Heart right ventricle (tissue), 16 donors: Measurements from ENCODE around the gene PPM1E. TPM values are rescaled to one million over a fixed set of nuclear protein-coding genes. Genes with fewer than 3 reads are reported as not detected.

ENCODE experiments used
- ATAC-seq, 8 donors: fragments of 200-7000 bp; cut with Tn5 transposase; one replicate each; pipeline ENCODE4 v1.9.1; 2020; ENCODE audit warnings: mild to moderate bottlenecking in 8 of 8, moderate library complexity in 8 of 8, moderate number of reproducible peaks in 1 of 8
- DNase-seq, 2 donors: peaks; one replicate each; pipeline ENCODE4 v3.0.0-alpha.2; 2020
- H3K27ac ChIP-seq, 10 donors: fragments of 200-600 bp; sonication (generic) in 2 of 10; one replicate each; pipeline versions ENCODE4 v1.5.0 to v1.8.0; 2020 to 2022; ENCODE audit warnings: mild to moderate bottlenecking in 3 of 10
- H3K27me3 ChIP-seq, 7 donors: fragments of 200-600 bp; one replicate each; pipeline ENCODE4 v1.8.0; 2021 to 2022; ENCODE audit warnings: mild to moderate bottlenecking in 2 of 7
- H3K36me3 ChIP-seq, 9 donors: fragments of 200-600 bp; sonication (generic) in 1 of 9; one replicate each; pipeline versions ENCODE4 v1.5.0 to v1.8.0; 2020 to 2022; ENCODE audit warnings: mild to moderate bottlenecking in 2 of 9
- H3K4me1 ChIP-seq, 9 donors: fragments of 200-600 bp; sonication (generic) in 1 of 9; one replicate each; pipeline versions ENCODE4 v1.5.0 to v1.8.0; 2020 to 2022; ENCODE audit warnings: mild to moderate bottlenecking in 4 of 9
- H3K4me3 ChIP-seq, 10 donors: fragments of 200-600 bp; sonication (generic) in 2 of 10; one replicate each; pipeline versions ENCODE4 v1.5.0 to v1.8.0; 2020 to 2022; ENCODE audit warnings: mild to moderate bottlenecking in 7 of 10, moderate library complexity in 2 of 10
- H3K9me3 ChIP-seq, 11 donors: fragments of 200-600 bp in 10 of 11; sonication (generic) in 2 of 11; one replicate each; pipeline versions ENCODE4 v1.5.0 to v1.8.0; 2013 to 2022; ENCODE audit warnings: mild to moderate bottlenecking in 2 of 11, control low read depth in 1 of 11, moderate library complexity in 1 of 11
- CTCF ChIP-seq, 9 donors: fragments of 200-600 bp; sonication (generic) in 2 of 9; IDR thresholded peaks; one replicate each; pipeline versions ENCODE4 v1.5.0 to v1.8.0; 2021 to 2022; ENCODE audit warnings: antibody characterized with exemption in 9 of 9, mild to moderate bottlenecking in 5 of 9, moderate library complexity in 1 of 9
- WGBS, 2 donors: extraction: QIAGEN DNeasy Blood & Tissue Kit; methylation state at CpG; one replicate each; pipeline ENCODE4 v1.1.7; 2013; ENCODE audit warnings: inconsistent platforms in 1 of 2; 5-methylcytosine and 5-hydroxymethylcytosine counted together
- intact Hi-C, 10 donors: fragments of 100-400 bp; cut with DNase I; formaldehyde crosslinking; loops; one replicate each; pipeline versions ENCODE4 v1.11.1 to v1.14.2; 2022
- polyA plus RNA-seq, 2 donors: library from polyadenylated mRNA; stranded (reverse); fragments of 200-250 nt; gene quantifications; one replicate each; pipeline ENCODE4 v1.2.3, GENCODE V29; 2013
- total RNA-seq, 10 donors: library from RNA; stranded (reverse); fragmentation: NEBNext Ultra II Directional in 3 of 10; extraction: Animal tissue kit (Norgen Biotek cat#: 25700) in 3 of 10; gene quantifications; one replicate each; pipeline versions ENCODE4 v1.2.1 to v1.2.4, GENCODE V29; 2021 to 2023
- donor health status: Arrhythmogenic right ventricular cardiomyopathy.
- donor health status: ischemic (EF 13 %, LVEDD 7.1; RV severe dilation, severe dysfunction).
- donor health status: healthy with polysubstance abuse.
- donor health status: DM: no; HTN: yes; CAD: no.
- donor health status: DM: no; HTN: no; CAD: no.
- donor health status: ischemic (EF 25% LVEDD 6.9; RV normal size, moderate dysfunction).
- donor health status: ischemic (EF 25% LVEDD 5.7; RV mildly dilated, moderate dysfunction).
- donor health status: healthy.
- donor health status: DM: yes; HTN: yes; CAD: no.
- donor health status: Ischemic cardiomyopathy.
- donor health status: ischemic (EF 35%, LVEDD 5.7; RV mildly dilated, moderate dysfunction).
- donor health status: nonischemic (EF 11% LVEDD 7.7; RV severe dilation, severe dysfunction).
- donor health status: DM: yes; HTN: yes; CAD: no.
- donor health status: PGD.
- donor health status: ischemic (EF 29% LVEDD 5.4; RV normal size, mild dysfunction).
- donor health status: nonischemic (EF 23%, LVEDD 6.1; RV moderate dilation, normal function).

The PPM1E gene
- total and polyA plus RNA-seq, 12 donors, result 0.14 to 3.1 (median 0.41) TPM

DNA sequence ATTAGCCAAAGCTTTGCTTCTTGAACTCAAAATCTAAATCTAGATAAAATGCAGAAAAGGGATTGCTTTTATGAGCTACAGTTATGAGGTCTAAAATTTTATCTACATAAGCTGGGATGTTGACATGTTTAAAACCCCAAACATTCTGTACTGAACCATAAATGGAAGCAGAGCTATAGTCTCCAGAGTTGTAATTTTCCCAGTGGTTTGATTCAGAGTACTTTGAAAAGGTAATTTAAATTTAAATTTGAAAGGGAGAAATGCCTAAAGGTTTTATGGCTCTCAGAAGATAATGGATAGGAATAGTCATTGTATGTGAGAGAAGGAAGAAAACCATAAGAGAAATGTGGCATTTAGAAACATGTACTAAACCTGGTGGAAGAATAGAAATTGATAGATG is 163.2 kb downstream of the PPM1E start:
- no peak overlapping the region for H3K4me3 ChIP-seq
- no peak overlapping the region for H3K27ac ChIP-seq
- H3K9me3 ChIP-seq, result no peaks in the 10 kb centered on the region
- H3K27me3 ChIP-seq, result peaks cover 0 to 17% (median 0%) of the 10 kb centered on the region in 7 donors
- H3K36me3 ChIP-seq, result no peaks in the 10 kb centered on the region
- H3K4me1 ChIP-seq, result no peaks in the 10 kb centered on the region
- DNase-seq, result no peak
- no peak for TF ChIP-seq CTCF (IDR thresholded peaks at IDR 0.05)
- intact Hi-C loops, result no loop called here
- no peak for ATAC-seq

DNA sequence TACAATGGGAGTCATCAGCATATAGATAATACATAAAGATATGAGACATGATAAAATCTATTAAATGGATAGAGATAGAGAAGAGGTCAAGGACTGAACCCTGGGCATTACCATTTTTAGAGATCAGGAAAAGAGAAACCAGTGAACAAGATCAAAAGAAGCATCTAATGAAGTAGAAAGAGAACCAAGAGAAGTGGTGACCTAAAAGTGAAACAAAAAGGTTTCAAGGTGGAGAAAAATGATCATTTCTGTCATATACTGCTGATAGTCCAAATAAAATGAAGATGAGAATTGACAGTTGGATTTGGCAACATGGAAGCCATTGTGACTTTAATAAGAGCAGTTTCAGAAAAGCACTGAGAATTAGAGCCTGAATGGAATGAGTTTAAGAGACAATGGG is 165.1 kb downstream of the PPM1E start:
- no peak overlapping the region for H3K4me3 ChIP-seq
- DNase-seq, result no peak
- no peak for ATAC-seq
- no peaks in the 10 kb centered on the region for H3K4me1 ChIP-seq
- H3K9me3 ChIP-seq, result no peaks in the 10 kb centered on the region
- no peaks in the 10 kb centered on the region for H3K36me3 ChIP-seq
- intact Hi-C loops, result no loop called here
- H3K27me3 ChIP-seq, result peaks cover 0 to 16% (median 0%) of the 10 kb centered on the region in 7 donors
- TF ChIP-seq CTCF (IDR thresholded peaks at IDR 0.05), result no peak
- H3K27ac ChIP-seq, result no peak overlapping the region

GRCh38 chr17:58932956-58933355 is 177.3 kb downstream of the PPM1E start:
- no peaks in the 10 kb centered on the region for H3K27me3 ChIP-seq
- H3K9me3 ChIP-seq, result no peaks in the 10 kb centered on the region
- H3K4me1 ChIP-seq, result no peaks in the 10 kb centered on the region
- no peak overlapping the region for H3K27ac ChIP-seq
- no peak for ATAC-seq
- no peak for TF ChIP-seq CTCF (IDR thresholded peaks at IDR 0.05)
- WGBS, 2 donors, result 82 to 87% methylated on average over 3 of the region's 3 CpGs
- H3K4me3 ChIP-seq, result no peak overlapping the region
- no peak for DNase-seq
- H3K36me3 ChIP-seq, result no peaks in the 10 kb centered on the region
- intact Hi-C loops, result no loop called here

- no peak overlapping the region for H3K4me3 ChIP-seq
- no peaks in the 10 kb centered on the region for H3K9me3 ChIP-seq
- H3K4me1 ChIP-seq, result no peaks in the 10 kb centered on the region
- 48 to 57% methylated on average over 3 of the region's 3 CpGs for whole genome bisulfite sequencing, 2 donors
- H3K27ac ChIP-seq, result no peak overlapping the region
- intact Hi-C loops, result no loop called here
- ATAC-seq (no peak), DNase-seq (no peak)
- H3K27me3 ChIP-seq, result no peaks in the 10 kb centered on the region
- no peaks in the 10 kb centered on the region for H3K36me3 ChIP-seq
- no peak for TF ChIP-seq CTCF (IDR thresholded peaks at IDR 0.05)
These were observed 180.6 kb downstream of the PPM1E start for GRCh38 chr17:58936295-58936694.

DNA sequence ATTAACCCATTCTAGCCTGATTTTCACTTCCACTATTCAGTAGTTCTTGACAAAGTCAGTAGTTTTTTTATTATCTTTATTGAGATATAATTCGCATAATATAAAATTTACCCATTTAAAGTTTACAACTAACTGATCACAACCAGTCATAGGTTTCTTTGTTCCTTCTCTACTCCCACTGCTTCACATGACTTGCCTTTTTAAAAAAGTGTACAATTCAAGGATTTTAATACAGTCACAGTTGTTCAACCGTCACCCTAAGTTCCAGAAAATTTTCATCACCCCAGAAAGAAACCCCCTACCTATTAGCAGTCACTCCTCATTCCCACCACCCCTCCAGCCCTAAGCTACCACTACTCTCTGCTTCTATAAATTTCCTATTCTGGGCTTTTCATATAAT is 188.5 kb downstream of the PPM1E start:
- Histone ChIP-seq H3K4me3 (no peak overlapping the region), H3K4me1 (no peaks in the 10 kb centered on the region), H3K36me3 (no peaks in the 10 kb centered on the region), H3K27ac (no peak overlapping the region), H3K27me3 (peaks cover 0 to 5% (median 0%) of the 10 kb centered on the region in 7 donors), H3K9me3 (peaks cover 0 to 12% (median 4%) of the 10 kb centered on the region in 11 donors)
- intact Hi-C loops, result no loop called here
- WGBS, 2 donors, result 77 to 79% methylated on average over 2 of the region's 2 CpGs
- ATAC-seq (no peak), DNase-seq (no peak)
- no peak for TF ChIP-seq CTCF (IDR thresholded peaks at IDR 0.05)
